ENCODE measurements around the gene NDUFA13.
A peak's percentile ranks its signal among the peaks of the same experiment; 100 is the strongest.

Gene NDUFA13

DNA sequence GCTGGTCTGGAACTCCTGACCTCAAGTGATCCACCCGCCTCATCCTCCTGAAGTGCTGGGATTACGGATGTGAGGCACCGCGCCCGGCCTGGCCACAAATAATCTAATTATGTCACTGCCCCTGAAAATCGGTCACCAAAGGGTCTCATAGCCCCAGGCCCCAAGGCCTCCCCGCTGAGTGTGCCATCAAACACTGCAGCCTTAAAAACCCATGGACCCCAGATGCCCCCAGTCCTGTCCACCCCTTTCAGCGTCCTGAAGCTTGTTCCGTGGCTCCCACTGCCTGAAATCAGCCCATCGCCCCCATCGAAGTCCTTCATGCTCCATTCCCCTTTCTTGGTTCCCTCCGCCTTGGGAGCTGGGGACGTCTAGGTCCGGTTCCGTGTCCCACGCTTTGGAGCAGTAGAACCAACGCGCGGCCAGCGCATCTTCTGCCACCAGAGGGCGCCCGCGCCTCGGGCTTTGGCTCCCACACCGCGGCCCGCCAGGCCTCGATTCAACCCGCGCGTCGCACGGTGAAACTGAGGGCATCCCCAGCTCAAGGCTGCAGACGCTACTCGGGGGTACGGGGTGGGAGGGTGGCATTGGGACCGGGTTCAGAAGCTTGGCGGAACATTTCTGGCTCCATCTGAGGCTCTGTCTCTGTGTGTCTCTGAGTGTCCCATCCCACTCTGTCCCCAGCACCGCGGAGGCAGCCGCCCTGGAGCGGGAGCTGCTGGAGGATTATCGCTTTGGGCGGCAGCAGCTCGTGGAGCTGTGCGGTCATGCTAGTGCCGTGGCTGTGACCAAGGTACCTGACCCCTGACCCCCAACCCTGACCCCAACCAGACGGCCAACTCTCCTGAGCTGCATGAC lies 16.2 kb downstream of the NDUFA13 start:
- DNase-seq, result peak in 49 of 51 donors; percentile 3 to 90 (median 65)

GRCh38 chr19:19532806-19533701 lies 17.0 kb downstream of the NDUFA13 start:
- DNase-seq, result no peak

DNA sequence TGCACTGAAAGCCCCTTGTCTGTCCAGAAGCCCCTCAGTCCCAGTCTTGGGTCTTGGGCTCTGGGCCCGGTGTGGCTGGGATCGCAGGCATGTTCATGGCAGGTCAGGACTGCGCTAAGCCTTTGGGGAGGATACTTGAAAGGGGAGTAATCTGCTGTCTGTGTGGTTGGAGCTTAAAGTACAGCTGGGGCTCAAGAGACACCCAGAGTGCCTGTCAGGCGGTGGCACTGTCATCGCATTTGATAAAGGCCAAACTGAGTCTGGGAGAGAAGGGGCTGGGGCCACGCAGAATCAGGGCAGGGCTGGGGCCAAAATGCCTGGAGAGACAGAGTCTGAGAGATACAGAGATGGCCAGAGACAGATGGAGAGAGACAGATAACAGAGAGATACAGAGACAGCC lies 17.8 kb downstream of the NDUFA13 start:
- no peak for DNase-seq

GRCh38 chr19:19534556-19535265 lies 18.7 kb downstream of the NDUFA13 start:
- no peak for DNase-seq

DNA sequence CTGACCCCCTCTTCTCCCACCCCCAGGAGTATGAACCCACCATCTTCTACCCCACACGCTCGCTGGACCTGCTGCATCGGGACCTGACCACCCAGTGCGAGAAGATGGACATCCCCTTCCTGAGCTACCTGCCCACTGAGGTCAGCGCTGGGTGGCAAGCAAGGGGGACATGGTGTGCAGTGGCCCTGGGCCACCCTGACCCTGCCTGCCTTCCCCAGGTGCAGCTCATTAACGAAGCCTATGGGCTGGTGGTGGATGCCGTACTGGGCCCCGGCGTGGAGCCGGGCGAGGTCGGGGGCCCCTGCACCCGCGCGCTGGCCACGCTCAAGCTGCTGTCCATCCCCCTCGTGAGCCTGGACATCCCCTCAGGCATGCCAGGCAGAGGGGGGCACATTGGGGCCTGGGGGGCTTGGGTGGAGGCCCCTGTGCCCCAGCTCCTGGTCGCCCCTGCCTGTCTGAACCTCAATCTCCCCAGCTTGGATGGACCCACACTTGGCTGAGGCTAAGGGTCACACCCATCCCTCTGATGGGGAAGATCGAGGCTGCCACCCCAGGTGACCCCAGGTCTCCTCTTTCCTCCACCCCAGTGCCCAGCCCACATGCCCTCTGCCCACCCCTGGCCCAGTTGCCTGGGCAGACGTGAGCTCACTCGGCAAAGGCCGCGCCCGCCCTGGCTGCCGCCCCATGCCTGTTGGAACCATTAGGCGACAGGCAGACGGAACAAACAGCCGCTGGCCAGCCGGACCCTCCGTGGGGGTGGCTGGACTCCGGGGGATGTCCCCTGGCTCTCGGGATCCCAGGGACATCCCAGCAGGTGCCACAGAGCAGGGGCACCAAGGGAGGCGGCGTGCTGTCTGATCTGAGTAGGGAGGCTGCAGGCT lies 19.5 kb downstream of the NDUFA13 start:
- DNase-seq, result no peak

DNA sequence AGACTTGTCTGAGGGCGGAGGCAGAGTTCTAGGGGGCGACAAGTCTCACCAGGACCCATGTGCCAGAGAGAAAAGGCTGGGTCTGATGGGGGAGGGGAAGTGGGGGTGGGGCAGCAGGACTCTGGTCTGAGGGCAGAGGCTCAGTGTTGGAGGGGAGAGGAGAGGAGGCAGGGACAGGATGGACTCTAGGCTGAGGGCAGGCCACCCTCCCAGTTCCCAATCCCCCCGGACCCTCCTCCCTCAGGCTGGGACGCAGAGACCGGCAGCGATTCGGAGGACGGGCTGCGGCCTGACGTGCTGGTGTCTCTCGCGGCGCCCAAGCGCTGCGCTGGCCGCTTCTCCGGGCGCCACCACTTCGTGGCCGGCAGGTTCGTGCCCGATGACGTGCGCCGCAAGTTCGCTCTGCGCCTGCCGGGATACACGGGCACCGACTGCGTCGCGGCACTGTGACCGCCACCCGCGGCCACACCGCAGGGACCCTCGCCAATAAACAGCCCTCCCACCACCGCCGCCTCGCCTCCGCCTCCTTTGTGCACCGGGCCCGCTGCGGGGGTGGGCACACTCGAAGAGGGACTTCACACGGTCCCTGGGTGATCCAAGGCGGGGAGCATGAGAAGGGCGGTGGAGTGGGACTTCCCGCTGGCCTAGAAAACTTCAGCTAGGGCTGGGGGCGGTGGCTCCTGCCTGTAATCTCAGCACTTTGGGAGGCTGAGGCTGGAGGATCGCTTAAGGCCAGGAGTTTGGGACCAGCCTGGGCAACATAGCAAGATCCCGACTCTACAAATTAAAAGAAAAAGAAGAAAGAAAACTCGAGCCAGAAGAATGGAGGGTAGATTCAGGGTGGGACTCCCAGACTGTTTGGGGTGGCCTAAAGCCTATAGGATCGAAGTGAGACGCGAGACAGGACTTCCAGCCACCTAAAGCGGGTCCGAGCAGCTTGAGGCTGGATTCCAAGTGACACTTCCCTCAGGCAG lies 21.3 kb downstream of the NDUFA13 start:
- no peak for DNase-seq

- peak in 4 of 51 donors; percentile 8 to 18 (median 14) for DNase-seq
These were observed 22.2 kb downstream of the NDUFA13 start, which contains the start of gene CILP2 for GRCh38 chr19:19538061-19538784. TSS of gene CILP2 (plus strand) at chr19:19538265. CDS start at chr19:19538350, 85 bp downstream.

DNA sequence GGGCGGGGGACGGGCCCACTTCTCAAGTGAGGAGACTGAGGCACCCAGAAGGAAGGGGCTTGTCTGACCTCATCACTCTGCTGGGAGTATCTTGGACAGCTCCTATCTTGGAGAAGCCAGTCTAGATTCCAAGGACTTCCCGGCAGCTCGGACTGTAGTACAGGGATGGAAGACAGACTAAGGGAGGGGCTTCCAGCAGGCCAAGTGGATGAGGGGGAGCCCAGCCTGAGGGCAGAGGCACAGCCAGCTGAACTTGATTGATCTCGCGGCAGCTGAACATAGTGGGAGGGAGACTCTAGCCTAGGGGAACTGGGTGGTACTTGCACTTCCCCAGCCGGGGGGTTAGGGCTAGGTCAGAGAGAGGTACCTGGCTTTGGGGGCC lies 22.8 kb downstream of the NDUFA13 start:
- no peak for DNase-seq

DNA sequence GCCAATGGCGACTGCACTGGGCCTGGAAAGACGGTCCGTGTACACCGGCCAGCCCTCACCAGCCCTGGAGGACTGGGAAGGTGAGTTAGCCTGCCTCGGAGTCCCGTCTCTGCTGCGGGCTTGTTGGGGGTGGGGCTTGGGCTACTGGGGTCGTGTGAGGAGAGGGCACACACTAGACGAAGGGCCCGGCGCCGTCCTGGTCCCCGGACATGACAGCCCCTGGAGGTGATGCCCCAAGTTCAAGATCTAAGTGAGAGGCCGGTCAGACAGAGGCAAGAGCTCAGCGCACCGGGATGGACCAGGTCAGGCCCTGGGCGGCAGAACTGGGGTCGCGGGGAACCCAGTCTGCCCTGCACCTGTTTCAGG lies 23.7 kb downstream of the NDUFA13 start:
- DNase-seq, result no peak

GRCh38 chr19:19540064-19540714 lies 24.2 kb downstream of the NDUFA13 start:
- peak in 18 of 51 donors; percentile 4 to 48 (median 26) for DNase-seq

- peak in 4 of 51 donors; percentile 5 to 36 (median 12) for DNase-seq
These were observed 24.9 kb downstream of the NDUFA13 start for GRCh38 chr19:19540715-19541515.

DNA sequence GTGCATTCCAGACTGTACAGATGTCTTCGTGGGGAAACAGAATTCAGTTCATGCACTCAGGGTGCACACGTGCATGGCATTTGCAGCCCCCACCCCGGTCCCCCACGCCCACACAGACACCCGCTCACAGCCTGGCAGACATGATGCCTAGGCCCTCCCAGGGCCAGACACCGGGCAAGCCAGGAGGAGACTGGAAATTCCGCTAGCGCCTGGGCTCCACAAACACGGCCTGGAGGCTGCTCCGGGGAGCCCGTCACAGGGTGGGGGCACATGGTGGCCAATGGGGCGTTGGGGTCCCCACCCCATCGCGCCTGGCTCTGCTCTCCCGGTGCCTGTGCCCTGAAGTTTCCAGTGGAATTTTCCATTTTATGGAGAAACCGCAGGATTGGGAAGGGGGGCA lies 25.6 kb downstream of the NDUFA13 start:
- no peak for DNase-seq

GRCh38 chr19:19542507-19542906 lies 26.5 kb downstream of the NDUFA13 start:
- DNase-seq, result no peak

- DNase-seq, result no peak
These were observed 27.1 kb downstream of the NDUFA13 start for GRCh38 chr19:19543101-19543500.

DNA sequence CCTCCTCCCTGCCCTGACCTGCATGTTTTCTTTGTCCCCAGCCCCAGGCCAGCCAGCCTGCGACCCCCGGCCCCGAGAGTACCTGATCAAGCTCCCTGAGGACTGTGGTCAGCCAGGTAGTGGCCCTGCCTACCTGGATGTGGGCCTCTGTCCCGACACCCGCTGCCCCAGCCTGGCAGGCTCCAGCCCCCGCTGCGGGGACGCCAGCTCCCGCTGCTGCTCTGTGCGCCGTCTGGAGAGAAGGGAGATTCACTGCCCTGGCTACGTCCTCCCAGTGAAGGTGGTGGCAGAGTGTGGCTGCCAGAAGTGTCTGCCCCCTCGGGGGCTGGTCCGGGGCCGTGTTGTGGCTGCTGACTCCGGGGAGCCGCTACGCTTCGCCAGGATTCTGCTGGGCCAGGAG lies 27.6 kb downstream of the NDUFA13 start:
- DNase-seq, result no peak

DNA sequence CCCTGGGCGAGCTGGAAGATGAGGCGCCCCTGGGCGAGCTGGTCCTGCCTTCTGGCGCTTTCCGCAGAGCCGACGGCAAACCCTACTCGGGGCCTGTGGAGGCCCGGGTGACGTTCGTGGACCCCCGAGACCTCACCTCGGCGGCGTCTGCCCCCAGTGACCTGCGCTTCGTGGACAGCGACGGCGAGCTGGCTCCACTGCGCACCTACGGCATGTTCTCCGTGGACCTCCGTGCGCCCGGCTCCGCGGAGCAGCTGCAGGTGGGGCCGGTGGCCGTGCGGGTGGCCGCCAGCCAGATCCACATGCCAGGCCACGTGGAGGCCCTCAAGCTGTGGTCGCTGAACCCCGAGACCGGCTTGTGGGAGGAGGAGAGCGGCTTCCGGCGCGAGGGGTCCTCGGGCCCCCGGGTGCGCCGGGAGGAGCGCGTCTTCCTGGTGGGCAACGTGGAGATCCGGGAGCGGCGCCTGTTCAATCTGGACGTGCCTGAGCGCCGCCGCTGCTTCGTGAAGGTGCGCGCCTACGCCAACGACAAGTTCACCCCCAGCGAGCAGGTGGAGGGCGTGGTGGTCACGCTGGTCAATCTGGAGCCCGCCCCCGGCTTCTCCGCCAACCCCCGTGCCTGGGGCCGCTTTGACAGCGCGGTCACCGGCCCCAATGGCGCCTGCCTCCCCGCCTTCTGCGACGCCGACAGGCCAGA lies 28.4 kb downstream of the NDUFA13 start:
- DNase-seq, result no peak
